Fibroblast of lung (primary cell): ENCODE results near the gene GPR45. TPM values are rescaled to one million over a fixed set of nuclear protein-coding genes. Genes with fewer than 3 reads are reported as not detected.

Source experiments
- DNase-seq, 2 donors: peaks; one replicate each; pipeline versions ENCODE4 v3.0.0 to v3.0.0-alpha.2; 2010; ENCODE audit warnings: low read depth in 2 of 2
- H2AFZ ChIP-seq: 2 replicates; pipeline ENCODE4 v1.5.1; 2012; ENCODE audit warnings: low read length, control low read depth, inconsistent platforms
- H3K27ac ChIP-seq: 2 replicates; pipeline ENCODE4 v1.5.1; 2011; ENCODE audit warnings: low read length, control low read depth; ENCODE audit not compliant: insufficient read depth
- H3K27me3 ChIP-seq: 2 replicates; pipeline ENCODE4 v1.5.1; 2011; ENCODE audit warnings: mild to moderate bottlenecking, low read length; ENCODE audit not compliant: control insufficient read depth, insufficient read depth
- H3K36me3 ChIP-seq: 2 replicates; pipeline ENCODE4 v1.5.1; 2011; ENCODE audit warnings: low read length; ENCODE audit not compliant: control insufficient read depth, insufficient read depth
- H3K4me1 ChIP-seq: 2 replicates; pipeline ENCODE4 v1.5.1; 2011; ENCODE audit warnings: low read length; ENCODE audit not compliant: control insufficient read depth, insufficient read depth; ENCODE audit errors: extremely low read depth
- H3K4me2 ChIP-seq: 2 replicates; pipeline ENCODE4 v1.5.1; 2011; ENCODE audit warnings: low read length, control low read depth; ENCODE audit not compliant: insufficient read depth; ENCODE audit errors: extremely low read depth
- H3K4me3 ChIP-seq, 4 experiments: fragments of 200-600 bp in 1 of 4; sonication (generic) in 1 of 4; replicated peaks in 1 of 4; 2 replicates each; pipeline ENCODE4 v1.5.1; 2011 to 2016; ENCODE audit warnings: low read length in 4 of 4, low read depth in 3 of 4, mild to moderate bottlenecking in 3 of 4, control low read depth in 2 of 4, inconsistent platforms in 1 of 4, mixed read lengths in 1 of 4; ENCODE audit not compliant: insufficient read depth in 1 of 4; ENCODE audit errors: control extremely low read depth in 1 of 4
- H3K79me2 ChIP-seq: 2 replicates; pipeline ENCODE4 v1.5.1; 2012; ENCODE audit warnings: mild to moderate bottlenecking, low read length, inconsistent platforms; ENCODE audit not compliant: control insufficient read depth, insufficient read depth
- H3K9ac ChIP-seq: 2 replicates; pipeline ENCODE4 v1.5.1; 2011; ENCODE audit warnings: mild to moderate bottlenecking, low read length, control low read depth; ENCODE audit not compliant: insufficient read depth
- H3K9me3 ChIP-seq: 2 replicates; pipeline ENCODE4 v1.5.1; 2012; ENCODE audit warnings: low read depth, low read length; ENCODE audit not compliant: control insufficient read depth, insufficient read depth
- H4K20me1 ChIP-seq: 2 replicates; pipeline ENCODE4 v1.5.1; 2011; ENCODE audit warnings: low read length; ENCODE audit not compliant: control insufficient read depth, insufficient read depth; ENCODE audit errors: extremely low read depth
- CTCF ChIP-seq, 2 donors: IDR thresholded peaks in 1 of 2; conservative IDR thresholded peaks in 1 of 2; 1 replicate in 1 of 2; 2 replicates in 1 of 2; pipeline ENCODE4 v1.5.1; 2011 to 2012; ENCODE audit warnings: low read length in 2 of 2, control low read depth in 1 of 2, inconsistent platforms in 1 of 2, low read depth in 1 of 2, mild to moderate bottlenecking in 1 of 2
- EZH2 ChIP-seq: IDR thresholded peaks from 2 replicates; pipeline ENCODE4 v1.5.1; 2012; ENCODE audit warnings: low read length, control low read depth, mild to moderate bottlenecking; ENCODE audit errors: missing control alignments
- polyA plus RNA-seq, 2 donors: library from polyadenylated mRNA; depleted of rRNA in 1 of 2; stranded (reverse) in 1 of 2; unstranded in 1 of 2; fragments of >200 nt; gene quantifications; 2 replicates each; pipeline ENCODE4 v1.2.1, GENCODE V29; 2011 to 2012; ENCODE audit warnings: missing spikeins in 1 of 2
- total RNA-seq: library from RNA; depleted of rRNA; stranded (reverse); fragments of >200 nt; gene quantifications from 2 replicates; pipeline ENCODE4 v1.2.1, GENCODE V29; 2014

The GPR45 gene
- total and polyA plus RNA-seq, 2 donors (not counting 1 experiment from before 2014, with no cell fraction given): not detected

GRCh38 chr2:105278654-105279053 is 37.1 kb downstream of the GPR45 start:
- H2AFZ ChIP-seq: no peak overlapping the region
- H3K9me3 ChIP-seq: no peaks in the 10 kb centered on the region
- no peaks in the 10 kb centered on the region for H3K27me3 ChIP-seq
- H3K79me2 ChIP-seq: no peaks in the 10 kb centered on the region
- no peak overlapping the region for H3K4me2 ChIP-seq
- no peak overlapping the region for H3K27ac ChIP-seq
- H4K20me1 ChIP-seq: no peaks in the 10 kb centered on the region
- H3K4me1 ChIP-seq: no peaks in the 10 kb centered on the region
- TF ChIP-seq CTCF (conservative IDR thresholded peaks at IDR 0.05 in 1 of 2, IDR thresholded peaks at IDR 0.05 in 1 of 2; ENCODE audit: low read depth in 1 of 2, low read length in 2 of 2): no peak
- no peak for TF ChIP-seq EZH2
- no peak overlapping the region for H3K9ac ChIP-seq
- no peak overlapping the region for H3K4me3 ChIP-seq
- no peak for DNase-seq
- peaks cover 8% of the 10 kb centered on the region for H3K36me3 ChIP-seq

GRCh38 chr2:105279126-105279525 is 37.6 kb downstream of the GPR45 start:
- no peaks in the 10 kb centered on the region for H3K79me2 ChIP-seq
- H3K27me3 ChIP-seq: no peaks in the 10 kb centered on the region
- H3K4me2 ChIP-seq: no peak overlapping the region
- H3K4me3 ChIP-seq: no peak overlapping the region
- H4K20me1 ChIP-seq: no peaks in the 10 kb centered on the region
- H3K36me3 ChIP-seq: peaks cover 8% of the 10 kb centered on the region
- no peak overlapping the region for H3K9ac ChIP-seq
- DNase-seq: no peak
- no peaks in the 10 kb centered on the region for H3K9me3 ChIP-seq
- H3K27ac ChIP-seq: no peak overlapping the region
- TF ChIP-seq EZH2: no peak
- no peak for TF ChIP-seq CTCF (conservative IDR thresholded peaks at IDR 0.05 in 1 of 2, IDR thresholded peaks at IDR 0.05 in 1 of 2; ENCODE audit: low read depth in 1 of 2, low read length in 2 of 2)
- H2AFZ ChIP-seq: no peak overlapping the region
- no peaks in the 10 kb centered on the region for H3K4me1 ChIP-seq

- H4K20me1 ChIP-seq: no peaks in the 10 kb centered on the region
- H3K9me3 ChIP-seq: no peaks in the 10 kb centered on the region
- H3K9ac ChIP-seq: no peak overlapping the region
- TF ChIP-seq CTCF (conservative IDR thresholded peaks at IDR 0.05 in 1 of 2, IDR thresholded peaks at IDR 0.05 in 1 of 2; ENCODE audit: low read depth in 1 of 2, low read length in 2 of 2) (no peak), EZH2 (no peak)
- H3K36me3 ChIP-seq: peaks cover 6% of the 10 kb centered on the region
- no peak for DNase-seq
- H3K4me3 ChIP-seq: no peak overlapping the region
- no peak overlapping the region for H3K27ac ChIP-seq
- no peaks in the 10 kb centered on the region for H3K4me1 ChIP-seq
- no peak overlapping the region for H3K4me2 ChIP-seq
- H3K79me2 ChIP-seq: no peaks in the 10 kb centered on the region
- H2AFZ ChIP-seq: no peak overlapping the region
- H3K27me3 ChIP-seq: no peaks in the 10 kb centered on the region
These were observed 38.7 kb downstream of the GPR45 start for GRCh38 chr2:105280281-105280680.
